ENCODE measurements around the gene OR2T3.
"Not testable (repeated sequence)": the region's sequence is repeated elsewhere in the genome, so short reads cannot be mapped to it uniquely, and the experiment has no call there.

OR2T3 gene

DNA sequence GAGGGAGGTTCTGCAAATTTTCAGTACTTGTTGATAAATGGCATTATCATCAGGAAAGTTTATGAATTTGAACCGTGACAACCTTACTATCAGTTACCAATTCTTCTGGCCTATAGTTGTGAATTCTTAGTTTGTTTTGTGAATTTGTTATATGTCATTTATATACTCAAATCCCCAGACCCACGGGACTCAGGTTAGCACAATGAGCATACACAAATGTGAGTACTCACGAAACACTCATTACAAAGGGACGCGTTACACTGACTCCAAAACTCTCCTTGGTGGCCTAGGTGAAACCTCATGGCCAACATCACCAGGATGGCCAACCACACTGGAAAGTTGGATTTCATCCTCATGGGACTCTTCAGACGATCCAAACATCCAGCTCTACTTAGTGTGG is 15.1 kb downstream of the OR2T3 start, which contains the start of gene OR2T5:
Gene OR2T5 (plus strand): TSS at position 301 of the 400 bp plus-strand sequence. CDS start 0 bp downstream, at position 301.
- H3K9me3 ChIP-seq (ENCODE audit: control insufficient read depth, low read length); H3K4me3 ChIP-seq (ENCODE audit: low read length); H3K36me3 ChIP-seq (ENCODE audit: control insufficient read depth, insufficient read depth, low read length); H3K27me3 ChIP-seq (ENCODE audit: control insufficient read depth, insufficient read depth, low read length); H3K4me1 ChIP-seq (ENCODE audit: control insufficient read depth, insufficient read depth, low read length); H3K9ac ChIP-seq (ENCODE audit: low read length): not testable (repeated sequence)

DNA sequence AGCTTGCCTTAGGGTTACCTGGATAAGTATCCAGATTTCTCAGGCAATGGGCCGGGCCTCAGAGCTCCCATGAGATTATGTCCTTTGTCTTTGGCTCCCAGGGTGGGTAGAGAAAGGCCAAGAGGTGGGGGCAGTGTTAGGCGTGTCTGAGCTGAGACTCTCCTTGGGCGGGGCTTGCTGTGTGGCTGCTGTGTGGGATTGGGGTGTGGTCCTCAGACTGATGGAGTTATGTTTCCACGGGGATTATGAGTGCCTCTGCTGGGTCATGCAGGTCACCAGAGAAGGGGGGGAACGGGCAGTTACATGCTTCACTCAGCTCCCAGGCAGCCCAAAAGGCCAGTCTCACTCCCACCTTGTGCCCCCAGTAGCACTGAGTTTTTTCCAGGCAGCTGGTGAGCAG is 23.5 kb downstream of the OR2T3 start:
- H3K36me3 ChIP-seq (ENCODE audit: control insufficient read depth, insufficient read depth, low read length); H3K27me3 ChIP-seq (ENCODE audit: control insufficient read depth, insufficient read depth, low read length); H3K4me1 ChIP-seq (ENCODE audit: control insufficient read depth, insufficient read depth, low read length); H3K4me3 ChIP-seq (ENCODE audit: low read length); H3K9ac ChIP-seq (ENCODE audit: low read length); H3K9me3 ChIP-seq (ENCODE audit: control insufficient read depth, low read length): not testable (repeated sequence)

DNA sequence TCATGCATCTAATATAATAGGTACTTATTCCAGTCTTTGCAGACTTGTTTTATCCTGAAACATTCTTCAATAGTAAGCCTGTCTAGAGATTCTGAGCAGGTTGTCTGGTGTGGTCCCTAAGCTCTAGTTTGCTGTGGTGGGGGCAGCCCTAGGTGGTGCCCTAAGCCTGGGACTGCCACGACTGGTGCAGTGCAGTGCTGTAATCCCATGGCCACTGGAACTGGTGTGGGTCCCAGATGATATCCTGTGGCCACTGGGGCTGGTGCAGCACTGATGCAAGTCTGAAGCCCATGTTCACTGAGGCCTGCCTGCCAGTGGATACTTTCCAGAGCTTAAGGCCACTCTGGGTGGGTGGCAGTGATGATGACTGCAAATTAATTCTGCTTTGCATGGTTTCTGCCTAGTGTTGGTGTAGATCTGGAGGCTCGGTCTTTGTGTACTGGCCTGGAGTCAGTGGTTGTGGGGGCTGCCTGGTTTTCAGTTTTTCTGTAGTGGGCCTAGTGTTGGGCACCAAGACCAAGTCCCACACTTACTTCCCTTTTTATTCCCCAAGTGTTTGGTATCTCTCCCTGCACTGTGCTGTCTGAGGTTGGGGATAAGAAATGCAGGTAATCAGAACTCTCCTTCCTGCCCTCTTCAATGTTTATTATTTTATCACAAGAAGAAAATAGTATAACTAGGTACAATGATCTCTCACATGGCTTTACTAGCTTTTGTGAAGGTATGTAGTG is 27.3 kb downstream of the OR2T3 start:
- H3K4me3 ChIP-seq (ENCODE audit: low read length); H3K27me3 ChIP-seq (ENCODE audit: control insufficient read depth, insufficient read depth, low read length); H3K36me3 ChIP-seq (ENCODE audit: control insufficient read depth, insufficient read depth, low read length); H3K9ac ChIP-seq (ENCODE audit: low read length); H3K4me1 ChIP-seq (ENCODE audit: control insufficient read depth, insufficient read depth, low read length); H3K9me3 ChIP-seq (ENCODE audit: control insufficient read depth, low read length): not testable (repeated sequence)

DNA sequence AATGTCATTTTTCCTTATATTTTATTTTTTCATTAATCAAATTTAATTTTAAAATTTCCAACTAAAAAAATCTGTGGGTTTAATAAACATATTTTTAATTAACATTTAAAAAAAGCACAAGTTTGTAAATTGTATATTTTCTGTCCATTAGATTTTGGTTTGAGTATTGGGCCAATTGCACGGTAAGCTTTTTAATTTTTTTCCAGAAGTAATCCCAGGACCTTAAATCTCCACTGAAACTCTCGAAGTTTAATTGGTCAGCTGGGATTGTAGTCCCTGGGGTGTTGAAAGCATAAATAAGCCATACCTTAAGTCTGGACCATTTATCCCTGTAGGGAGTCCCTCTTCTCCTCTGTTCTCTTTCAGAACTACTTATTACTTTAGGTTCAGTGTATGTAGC is 34.6 kb downstream of the OR2T3 start, which contains the start of gene OR2G6:
Gene OR2G6 (plus strand): TSS at position 301 of the 400 bp plus-strand sequence. CDS start 13,574 bp downstream, outside the sequence.
- not testable (repeated sequence) for H3K4me3 ChIP-seq (ENCODE audit: low read length); H3K9ac ChIP-seq (ENCODE audit: low read length); H3K9me3 ChIP-seq (ENCODE audit: control insufficient read depth, low read length); H3K4me1 ChIP-seq (ENCODE audit: control insufficient read depth, insufficient read depth, low read length); H3K36me3 ChIP-seq (ENCODE audit: control insufficient read depth, insufficient read depth, low read length); H3K27me3 ChIP-seq (ENCODE audit: control insufficient read depth, insufficient read depth, low read length)

DNA sequence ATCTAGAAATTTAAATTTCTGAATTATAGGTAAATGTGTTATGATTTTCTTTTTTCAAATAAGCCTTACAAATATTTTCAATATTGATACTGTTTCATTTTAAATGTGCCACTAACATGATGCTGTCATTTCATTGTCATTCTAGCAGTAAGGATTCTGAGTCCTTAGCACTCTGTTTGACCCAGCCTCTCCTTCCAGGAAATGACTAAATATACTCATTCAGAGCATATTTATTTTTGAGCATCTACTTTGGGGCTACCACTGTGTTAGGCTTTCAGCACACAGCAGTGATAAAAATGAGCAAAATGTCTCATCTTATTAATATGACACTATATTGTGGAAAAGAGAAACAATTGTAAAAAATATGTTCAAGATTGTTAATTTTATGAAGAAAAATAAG is 37.1 kb downstream of the OR2T3 start:
- not testable (repeated sequence) for H3K36me3 ChIP-seq (ENCODE audit: control insufficient read depth, insufficient read depth, low read length); H3K4me1 ChIP-seq (ENCODE audit: control insufficient read depth, insufficient read depth, low read length); H3K4me3 ChIP-seq (ENCODE audit: low read length); H3K9me3 ChIP-seq (ENCODE audit: control insufficient read depth, low read length); H3K9ac ChIP-seq (ENCODE audit: low read length); H3K27me3 ChIP-seq (ENCODE audit: control insufficient read depth, insufficient read depth, low read length)

DNA sequence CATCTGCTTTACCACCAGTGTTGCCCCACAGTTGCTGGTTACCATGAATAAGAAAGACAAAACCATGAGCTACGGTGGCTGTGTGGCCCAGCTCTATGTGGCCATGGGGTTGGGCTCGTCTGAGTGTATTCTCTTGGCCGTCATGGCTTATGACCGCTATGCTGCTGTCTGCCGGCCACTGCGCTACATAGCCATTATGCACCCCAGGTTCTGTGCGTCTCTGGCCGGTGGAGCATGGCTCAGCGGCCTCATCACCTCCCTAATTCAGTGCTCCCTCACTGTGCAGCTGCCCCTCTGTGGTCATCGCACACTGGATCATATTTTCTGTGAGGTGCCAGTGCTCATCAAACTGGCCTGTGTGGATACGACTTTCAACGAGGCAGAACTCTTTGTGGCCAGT is 48.7 kb downstream of the OR2T3 start:
- H3K4me3 ChIP-seq (ENCODE audit: low read length) = no peak overlapping the region
- no peaks in the 10 kb centered on the region for H3K4me1 ChIP-seq (ENCODE audit: control insufficient read depth, insufficient read depth, low read length)
- no peak overlapping the region for H3K9ac ChIP-seq (ENCODE audit: low read length)
- no peaks in the 10 kb centered on the region for H3K36me3 ChIP-seq (ENCODE audit: control insufficient read depth, insufficient read depth, low read length)
- H3K9me3 ChIP-seq (ENCODE audit: control insufficient read depth, low read length) = no peaks in the 10 kb centered on the region
- H3K27me3 ChIP-seq (ENCODE audit: control insufficient read depth, insufficient read depth, low read length) = no peaks in the 10 kb centered on the region
